ENCODE measurements around the gene DERA.

- TF ChIP-seq, protein P1, sequence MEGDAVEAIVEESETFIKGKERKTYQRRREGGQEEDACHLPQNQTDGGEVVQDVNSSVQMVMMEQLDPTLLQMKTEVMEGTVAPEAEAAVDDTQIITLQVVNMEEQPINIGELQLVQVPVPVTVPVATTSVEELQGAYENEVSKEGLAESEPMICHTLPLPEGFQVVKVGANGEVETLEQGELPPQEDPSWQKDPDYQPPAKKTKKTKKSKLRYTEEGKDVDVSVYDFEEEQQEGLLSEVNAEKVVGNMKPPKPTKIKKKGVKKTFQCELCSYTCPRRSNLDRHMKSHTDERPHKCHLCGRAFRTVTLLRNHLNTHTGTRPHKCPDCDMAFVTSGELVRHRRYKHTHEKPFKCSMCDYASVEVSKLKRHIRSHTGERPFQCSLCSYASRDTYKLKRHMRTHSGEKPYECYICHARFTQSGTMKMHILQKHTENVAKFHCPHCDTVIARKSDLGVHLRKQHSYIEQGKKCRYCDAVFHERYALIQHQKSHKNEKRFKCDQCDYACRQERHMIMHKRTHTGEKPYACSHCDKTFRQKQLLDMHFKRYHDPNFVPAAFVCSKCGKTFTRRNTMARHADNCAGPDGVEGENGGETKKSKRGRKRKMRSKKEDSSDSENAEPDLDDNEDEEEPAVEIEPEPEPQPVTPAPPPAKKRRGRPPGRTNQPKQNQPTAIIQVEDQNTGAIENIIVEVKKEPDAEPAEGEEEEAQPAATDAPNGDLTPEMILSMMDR (IDR thresholded peaks at IDR 0.05; ENCODE audit: poor library complexity), result no peak
- TF ChIP-seq EZH2phosphoT487 (IDR thresholded peaks at IDR 0.05; ENCODE audit: low read depth, severe bottlenecking, unreplicated experiment) (no peak), EZH2 (IDR thresholded peaks at IDR 0.05; ENCODE audit: borderline replicate concordance) (no peak)
Measured at GRCh38 chr12:15984097-15984800, 73.1 kb downstream of the DERA start.

Data from hepatocyte (in vitro differentiated cells).